H1 (cell line): Measurements from ENCODE around the gene ARHGDIG. TPM values are rescaled to one million over a fixed set of nuclear protein-coding genes. Genes with fewer than 3 reads are reported as not detected.

Experiments used
- CTCF ChIA-PET: fragments of 300-600 bp; sonication (Branson Sonifier 250); formaldehyde crosslinking; loops from one replicate; lab custom pipeline; 2021; ENCODE audit not compliant: partially characterized antibody; lab: Charles Lee
- POLR2A ChIA-PET: fragments of 300-600 bp; sonication (Branson Sonifier 250); formaldehyde crosslinking; loops from one replicate; lab custom pipeline; 2021; ENCODE audit warnings: inconsistent platforms; ENCODE audit not compliant: partially characterized antibody; lab: Charles Lee
- DNase-seq, 2 experiments: peaks; one replicate each; pipeline versions ENCODE4 v3.0.0 to v3.0.0-alpha.2; 2010 to 2022; ENCODE audit warnings: low spot score in 2 of 2, low read depth in 1 of 2, mixed read lengths in 1 of 2
- FAIRE-seq: peaks from 2 replicates; lab custom pipeline; 2011; peaks lifted over from hg19 to GRCh38; lab: Jason Lieb, UNC
- H2AFZ ChIP-seq: 2 replicates; pipeline ENCODE4 v1.8.1; 2012; ENCODE audit warnings: low read length, inconsistent platforms
- H2AK5ac ChIP-seq: 2 replicates; pipeline ENCODE4 v1.6.1; 2013; ENCODE audit warnings: low read depth, low read length
- H2BK120ac ChIP-seq: replicated peaks from 2 replicates; pipeline ENCODE3; 2013; ENCODE audit warnings: low read depth, low read length, inconsistent platforms
- H2BK12ac ChIP-seq: 2 replicates; pipeline ENCODE4 v1.6.1; 2013; ENCODE audit warnings: low read depth, low read length
- H2BK15ac ChIP-seq: 2 replicates; pipeline ENCODE4 v1.6.1; 2013; ENCODE audit warnings: low read length
- H2BK20ac ChIP-seq: 2 replicates; pipeline ENCODE4 v1.6.1; 2013; ENCODE audit warnings: low read length
- H2BK5ac ChIP-seq: 2 replicates; pipeline ENCODE4 v1.6.1; 2013; ENCODE audit warnings: low read depth, low read length
- H3K14ac ChIP-seq: 2 replicates; pipeline ENCODE4 v1.6.1; 2013; ENCODE audit warnings: inconsistent platforms; ENCODE audit not compliant: insufficient read length
- H3K18ac ChIP-seq: 2 replicates; pipeline ENCODE4 v1.6.1; 2013; ENCODE audit warnings: low read length; ENCODE audit errors: extremely low read depth
- H3K23ac ChIP-seq: 2 replicates; pipeline ENCODE4 v1.6.1; 2013; ENCODE audit warnings: inconsistent platforms; ENCODE audit not compliant: insufficient read length
- H3K23me2 ChIP-seq: 2 replicates; pipeline ENCODE4 v1.6.1; 2013; ENCODE audit warnings: low read depth, low read length
- H3K27ac ChIP-seq: 2 replicates; pipeline ENCODE4 v1.6.1; 2011; ENCODE audit warnings: low read depth, low read length, inconsistent platforms
- H3K27me3 ChIP-seq, 4 experiments: replicated peaks in 1 of 4; 1 replicate in 1 of 4; 2 replicates in 3 of 4; pipeline versions ENCODE4 v1.6.1 to v1.8.1; 2011 to 2013; ENCODE audit warnings: low read length in 3 of 4, mild to moderate bottlenecking in 3 of 4, inconsistent platforms in 2 of 4, mixed read lengths in 2 of 4, moderate library complexity in 1 of 4; ENCODE audit not compliant: control insufficient read depth in 3 of 4, insufficient read depth in 3 of 4; ENCODE audit errors: extremely low read depth in 1 of 4
- H3K36me3 ChIP-seq, 4 experiments: 2 replicates each; pipeline versions ENCODE4 v1.6.1 to v1.8.1; 2011 to 2013; ENCODE audit warnings: mild to moderate bottlenecking in 4 of 4, low read length in 3 of 4, moderate library complexity in 2 of 4, control low read depth in 1 of 4, inconsistent platforms in 1 of 4; ENCODE audit not compliant: insufficient read depth in 4 of 4, control insufficient read depth in 2 of 4
- H3K4ac ChIP-seq: replicated peaks from 2 replicates; pipeline ENCODE3; 2013; ENCODE audit warnings: low read length, low read depth, mixed read lengths, inconsistent platforms; ENCODE audit not compliant: insufficient read length
- H3K4me1 ChIP-seq, 4 experiments: replicated peaks in 1 of 4; 1 replicate in 1 of 4; 2 replicates in 3 of 4; pipeline versions ENCODE4 v1.6.1 to v1.8.1; 2011 to 2013; ENCODE audit warnings: low read length in 3 of 4, inconsistent platforms in 2 of 4, mixed read lengths in 1 of 4; ENCODE audit not compliant: insufficient read depth in 4 of 4, control insufficient read depth in 3 of 4
- H3K4me2 ChIP-seq, 2 experiments: 2 replicates each; pipeline versions ENCODE4 v1.6.1 to v1.8.1; 2011 to 2013; ENCODE audit warnings: low read depth in 2 of 2, low read length in 2 of 2, control low read depth in 1 of 2, inconsistent platforms in 1 of 2, mild to moderate bottlenecking in 1 of 2; ENCODE audit not compliant: insufficient read depth in 1 of 2
- H3K4me3 ChIP-seq, 4 experiments: fragments of 200-600, 300-600 bp in 1 of 4; sonication (generic), shearing (Covaris generic), sonication (Bioruptor Twin) in 1 of 4; 2 replicates each; pipeline versions ENCODE4 v1.5.1 to v1.8.1; 2011 to 2016; ENCODE audit warnings: low read length in 4 of 4, low read depth in 3 of 4, control low read depth in 2 of 4, inconsistent platforms in 2 of 4, mild to moderate bottlenecking in 2 of 4, mixed read lengths in 1 of 4, moderate library complexity in 1 of 4; ENCODE audit not compliant: insufficient read depth in 2 of 4; ENCODE audit errors: extremely low read depth in 1 of 4
- H3K56ac ChIP-seq: replicated peaks from 2 replicates; pipeline ENCODE3; 2013; ENCODE audit warnings: low read depth, mild to moderate bottlenecking, mixed read lengths, low read length, inconsistent platforms; ENCODE audit not compliant: insufficient read length
- H3K79me1 ChIP-seq: 2 replicates; pipeline ENCODE4 v1.6.1; 2013; ENCODE audit warnings: low read depth, low read length, control low read depth
- H3K79me2 ChIP-seq, 2 experiments: 2 replicates each; pipeline versions ENCODE4 v1.6.1 to v1.8.1; 2012 to 2013; ENCODE audit warnings: low read length in 2 of 2, mild to moderate bottlenecking in 2 of 2, inconsistent platforms in 1 of 2; ENCODE audit not compliant: insufficient read depth in 2 of 2, control insufficient read depth in 1 of 2
- H3K9ac ChIP-seq, 4 experiments: replicated peaks in 1 of 4; 1 replicate in 1 of 4; 2 replicates in 3 of 4; pipeline versions ENCODE4 v1.6.1 to v1.8.1; 2011 to 2013; ENCODE audit warnings: low read depth in 3 of 4, low read length in 3 of 4, control low read depth in 2 of 4, mild to moderate bottlenecking in 2 of 4, moderate library complexity in 2 of 4, inconsistent platforms in 1 of 4; ENCODE audit errors: extremely low read depth in 1 of 4
- H3K9me3 ChIP-seq, 2 experiments: 2 replicates each; pipeline versions ENCODE4 v1.6.1 to v1.8.1; 2012 to 2013; ENCODE audit warnings: mild to moderate bottlenecking in 2 of 2, moderate library complexity in 2 of 2, control low read depth in 1 of 2, inconsistent platforms in 1 of 2, low read depth in 1 of 2, low read length in 1 of 2, mixed read lengths in 1 of 2; ENCODE audit not compliant: insufficient read depth in 2 of 2
- H4K20me1 ChIP-seq, 2 experiments: replicated peaks in 1 of 2; 2 replicates each; pipeline versions ENCODE3 to v1.8.1; 2011 to 2013; ENCODE audit warnings: inconsistent platforms in 2 of 2, low read length in 2 of 2, mild to moderate bottlenecking in 1 of 2; ENCODE audit not compliant: insufficient read depth in 2 of 2, control insufficient read depth in 1 of 2
- H4K5ac ChIP-seq: 2 replicates; pipeline ENCODE4 v1.6.1; 2013; ENCODE audit warnings: low read length, low read depth, mixed read lengths, inconsistent platforms; ENCODE audit not compliant: insufficient read length
- H4K8ac ChIP-seq: 2 replicates; pipeline ENCODE4 v1.8.0; 2013; ENCODE audit warnings: mild to moderate bottlenecking, moderate library complexity, low read length, inconsistent platforms; ENCODE audit not compliant: insufficient read depth; ENCODE audit errors: extremely low read depth
- H4K91ac ChIP-seq: replicated peaks from 2 replicates; pipeline ENCODE3; 2013; ENCODE audit warnings: low read length, mixed read lengths, inconsistent platforms; ENCODE audit not compliant: insufficient read length
- ATF3 ChIP-seq: IDR thresholded peaks from 2 replicates; pipeline ENCODE4 v1.6.1; 2011; ENCODE audit warnings: low read depth, mild to moderate bottlenecking, low read length; ENCODE audit not compliant: insufficient read depth
- BCL11A ChIP-seq, 2 experiments: IDR thresholded peaks; one replicate each; pipeline ENCODE4 v1.6.1; 2011; ENCODE audit warnings: low read depth in 2 of 2, low read length in 2 of 2, mild to moderate bottlenecking in 2 of 2
- HDAC2 ChIP-seq, 2 experiments: fragments of 300-600 bp in 1 of 2; sonication (generic) in 1 of 2; IDR thresholded peaks; 2 replicates each; pipeline ENCODE4 v1.6.1; 2011 to 2012; ENCODE audit warnings: low read depth in 2 of 2, low read length in 2 of 2, mild to moderate bottlenecking in 2 of 2, moderate library complexity in 2 of 2, borderline replicate concordance in 1 of 2, inconsistent platforms in 1 of 2
- NRF1 ChIP-seq: IDR thresholded peaks from 2 replicates; pipeline ENCODE4 v1.6.1; 2011; ENCODE audit warnings: mild to moderate bottlenecking, low read depth, low read length, improper control_type of control experiment
- RNF2 ChIP-seq: fragments of 200-900, 300-1000 bp; sonication (generic); IDR thresholded peaks from 2 replicates; pipeline ENCODE4 v1.7.1; 2016; ENCODE audit warnings: borderline replicate concordance, low read depth, mild to moderate bottlenecking, antibody characterized with exemption, low read length; ENCODE audit not compliant: poor library complexity, severe bottlenecking; ENCODE audit errors: missing control alignments
- WGBS, 2 experiments: shearing (Covaris generic) in 1 of 2; methylation state at CpG; one replicate each; pipeline versions ENCODE4 v1.1.6 to v1.1.7; 2013 to 2015; ENCODE audit warnings: low lambda C conversion rate in 2 of 2, mixed read lengths in 2 of 2, inconsistent platforms in 1 of 2, low coverage in 1 of 2, missing lambda C conversion rate in 1 of 2; ENCODE audit not compliant: insufficient replicate concordance in 2 of 2, insufficient coverage in 1 of 2, insufficient read length in 1 of 2; ENCODE audit errors: extremely low coverage in 1 of 2, missing lambda C conversion rate in 1 of 2; 5-methylcytosine and 5-hydroxymethylcytosine counted together
- polyA plus RNA-seq, 7 experiments: library from polyadenylated mRNA; depleted of rRNA in 3 of 7; stranded (reverse) in 5 of 7; unstranded in 2 of 7; fragments of >200 nt in 5 of 7; fragments of 200-250 nt in 2 of 7; gene quantifications; 1 replicate in 5 of 7; 2 replicates in 1 of 7; 4 replicates in 1 of 7; pipeline versions ENCODE4 v1.2.1 to v1.2.3, GENCODE V29; 2011 to 2013; ENCODE audit warnings: missing spikeins in 2 of 7, mixed read lengths in 2 of 7
- total RNA-seq: library from RNA; stranded (reverse); fragmentation: NEBNext Ultra II Directional; extraction: Animal tissue kit (Norgen Biotek cat#: 25700); gene quantifications from 2 replicates; pipeline ENCODE4 v1.2.1, GENCODE V29; 2021

Gene ARHGDIG
- total and polyA plus RNA-seq, 2 of the 8 experiments (the other 6 are each of a cell fraction or from before 2014, with no cell fraction given): 1.2 to 2.9 TPM

GRCh38 chr16:325375-326145 lies 45.2 kb downstream of the ARHGDIG start:
- Histone ChIP-seq H4K91ac (no peak overlapping the region), H3K79me2 (peaks cover 2 to 73% of the 10 kb centered on the region in 2 experiments; a peak in 3 of 4 replicates), H4K20me1 (peaks cover 19 to 48% of the 10 kb centered on the region in 2 experiments), H3K4ac (no peak overlapping the region), H2BK5ac (no peak overlapping the region), H3K23me2 (no peaks in the 10 kb centered on the region; the same call in 1 of the 2 replicates), H3K18ac (no peak overlapping the region), H3K27me3 (no peaks in the 10 kb centered on the region), H4K8ac (no peak overlapping the region), H3K4me3 (no peak overlapping the region), H2AFZ (no peak overlapping the region), H4K5ac (no peak overlapping the region), H3K79me1 (peaks cover 22% of the 10 kb centered on the region), H2BK12ac (no peak overlapping the region), H3K56ac (no peak overlapping the region), H3K4me1 (peaks cover 0 to 11% (median 6%) of the 10 kb centered on the region in 4 experiments; a peak in 6 of 7 replicates), H3K14ac (no peak overlapping the region), H3K36me3 (no peaks in the 10 kb centered on the region), H2BK120ac (no peak overlapping the region), H2BK15ac (no peak overlapping the region), H3K23ac (no peak overlapping the region), H3K9ac (no peak overlapping the region), H3K9me3 (no peaks in the 10 kb centered on the region), H3K27ac (no peak overlapping the region), H3K4me2 (no peak overlapping the region), H2AK5ac (no peak overlapping the region), H2BK20ac (no peak overlapping the region)
- DNase-seq: no peak
- no peak for FAIRE-seq
- ChIA-PET POLR2A (interaction anchor here (1.8 kb wide), 1 partner anchor 26 kb away, joined by 6 read pairs; no protein-coding TSS in a partner anchor), CTCF (interaction anchor here (0.6 to 1.9 kb wide), 6 partner anchors 12 to 231 kb away, joined by 3 to 7 read pairs (median 5); no protein-coding TSS in a partner anchor)
- WGBS, 2 experiments: 91% methylated on average over 28 of the region's 28 CpGs; no CpG with 5 or more reads in 1 of the 2 experiments
- TF ChIP-seq NRF1 (no peak), ATF3 (no peak), HDAC2 (IDR thresholded peaks at IDR 0.05; ENCODE audit: borderline replicate concordance in 1 of 2, low read depth in 2 of 2, low read length in 2 of 2) (no peak), RNF2 (no peak), BCL11A (IDR thresholded peaks at IDR 0.05; ENCODE audit: low read depth in 2 of 2, low read length in 2 of 2) (no peak)
